ENCODE measurements around the gene STX1B. TPM values are rescaled to one million over a fixed set of nuclear protein-coding genes. Genes with fewer than 3 reads are reported as not detected.

STX1B gene
- total RNA-seq, 3 donors from 2014 or later = 1.6 to 2.6 (median 2.6) TPM

DNA sequence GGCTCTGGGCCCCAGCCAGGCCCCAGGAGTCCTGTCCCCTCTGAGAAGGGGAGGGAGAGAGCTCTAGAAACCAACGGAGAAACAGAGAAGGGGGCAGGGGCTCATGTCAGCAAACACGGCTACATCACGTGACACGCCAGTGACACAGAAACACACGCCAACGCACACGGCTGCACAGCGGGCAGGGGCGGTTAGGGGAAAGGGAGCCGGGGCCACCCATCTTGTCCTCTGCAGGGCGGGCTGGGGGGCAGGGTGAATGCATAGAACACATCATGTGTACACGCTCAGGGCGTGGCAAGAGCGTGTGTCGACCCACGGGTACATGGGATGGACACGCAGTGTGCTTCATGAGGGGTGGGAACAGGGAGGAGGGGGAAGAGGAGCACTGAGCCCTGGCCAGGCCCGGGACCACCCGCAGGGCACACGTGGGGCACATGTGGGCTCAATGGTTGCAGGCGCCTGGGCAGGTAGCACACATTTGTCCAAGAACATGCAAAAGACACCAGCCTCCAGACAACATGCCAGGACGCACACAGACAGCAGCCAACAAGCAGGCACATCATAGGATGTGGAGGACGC is 20.9 kb downstream of the STX1B start:
- intact Hi-C loops (cut with DNase I; ENCODE audit: low total_unique reads) = loop anchor here (10.0 kb wide), 1 partner anchor 455 kb away; the partner anchor contains the start of gene ZNF843
- H3K4me1 ChIP-seq = no peaks in the 10 kb centered on the region
- no peaks in the 10 kb centered on the region for H3K36me3 ChIP-seq
- H3K9me3 ChIP-seq = no peaks in the 10 kb centered on the region
- no peak overlapping the region for H3K4me3 ChIP-seq
- DNase-seq (ENCODE audit: low spot score in 2 of 2) = no peak
- H3K27ac ChIP-seq = no peak overlapping the region
- H3K27me3 ChIP-seq = no peaks in the 10 kb centered on the region
- TF ChIP-seq, protein P1, sequence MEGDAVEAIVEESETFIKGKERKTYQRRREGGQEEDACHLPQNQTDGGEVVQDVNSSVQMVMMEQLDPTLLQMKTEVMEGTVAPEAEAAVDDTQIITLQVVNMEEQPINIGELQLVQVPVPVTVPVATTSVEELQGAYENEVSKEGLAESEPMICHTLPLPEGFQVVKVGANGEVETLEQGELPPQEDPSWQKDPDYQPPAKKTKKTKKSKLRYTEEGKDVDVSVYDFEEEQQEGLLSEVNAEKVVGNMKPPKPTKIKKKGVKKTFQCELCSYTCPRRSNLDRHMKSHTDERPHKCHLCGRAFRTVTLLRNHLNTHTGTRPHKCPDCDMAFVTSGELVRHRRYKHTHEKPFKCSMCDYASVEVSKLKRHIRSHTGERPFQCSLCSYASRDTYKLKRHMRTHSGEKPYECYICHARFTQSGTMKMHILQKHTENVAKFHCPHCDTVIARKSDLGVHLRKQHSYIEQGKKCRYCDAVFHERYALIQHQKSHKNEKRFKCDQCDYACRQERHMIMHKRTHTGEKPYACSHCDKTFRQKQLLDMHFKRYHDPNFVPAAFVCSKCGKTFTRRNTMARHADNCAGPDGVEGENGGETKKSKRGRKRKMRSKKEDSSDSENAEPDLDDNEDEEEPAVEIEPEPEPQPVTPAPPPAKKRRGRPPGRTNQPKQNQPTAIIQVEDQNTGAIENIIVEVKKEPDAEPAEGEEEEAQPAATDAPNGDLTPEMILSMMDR (IDR thresholded peaks at IDR 0.05) = no peak
- TF ChIP-seq POLR2AphosphoS5 (IDR thresholded peaks at IDR 0.05) (no peak), POLR2A (IDR thresholded peaks at IDR 0.05) (no peak)

DNA sequence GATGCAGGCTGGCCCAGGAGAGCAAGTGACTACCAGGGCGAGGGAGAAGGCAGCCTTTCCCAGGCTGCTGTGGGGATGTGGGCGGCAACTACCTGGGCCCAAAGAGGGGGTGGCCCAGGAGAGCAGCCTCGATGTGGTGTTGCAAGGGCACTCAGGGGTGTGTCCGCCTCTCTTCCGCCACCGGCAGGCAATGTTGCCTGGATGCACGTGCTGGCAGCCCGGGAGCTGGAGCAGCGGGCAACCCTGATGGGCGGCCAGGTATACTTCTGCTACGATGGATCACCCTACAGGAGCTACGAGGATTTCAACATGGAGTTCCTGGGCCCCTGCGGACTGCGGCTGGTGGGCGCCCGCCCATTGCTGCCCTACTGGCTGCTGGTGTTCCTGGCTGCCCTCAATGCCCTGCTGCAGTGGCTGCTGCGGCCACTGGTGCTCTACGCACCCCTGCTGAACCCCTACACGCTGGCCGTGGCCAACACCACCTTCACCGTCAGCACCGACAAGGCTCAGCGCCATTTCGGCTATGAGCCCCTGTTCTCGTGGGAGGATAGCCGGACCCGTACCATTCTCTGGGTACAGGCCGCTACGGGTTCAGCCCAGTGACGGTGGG is 22.8 kb downstream of the STX1B start:
- Histone ChIP-seq H3K36me3 (no peaks in the 10 kb centered on the region), H3K9me3 (no peaks in the 10 kb centered on the region), H3K4me3 (no peak overlapping the region), H3K27ac (no peak overlapping the region), H3K27me3 (no peaks in the 10 kb centered on the region), H3K4me1 (no peaks in the 10 kb centered on the region)
- DNase-seq (ENCODE audit: low spot score in 2 of 2) = no peak
- TF ChIP-seq, protein P1 (IDR thresholded peaks at IDR 0.05) = no peak
- TF ChIP-seq POLR2A (IDR thresholded peaks at IDR 0.05) (no peak), POLR2AphosphoS5 (IDR thresholded peaks at IDR 0.05) (no peak)
- intact Hi-C loops (cut with DNase I; ENCODE audit: low total_unique reads) = no loop called here

DNA sequence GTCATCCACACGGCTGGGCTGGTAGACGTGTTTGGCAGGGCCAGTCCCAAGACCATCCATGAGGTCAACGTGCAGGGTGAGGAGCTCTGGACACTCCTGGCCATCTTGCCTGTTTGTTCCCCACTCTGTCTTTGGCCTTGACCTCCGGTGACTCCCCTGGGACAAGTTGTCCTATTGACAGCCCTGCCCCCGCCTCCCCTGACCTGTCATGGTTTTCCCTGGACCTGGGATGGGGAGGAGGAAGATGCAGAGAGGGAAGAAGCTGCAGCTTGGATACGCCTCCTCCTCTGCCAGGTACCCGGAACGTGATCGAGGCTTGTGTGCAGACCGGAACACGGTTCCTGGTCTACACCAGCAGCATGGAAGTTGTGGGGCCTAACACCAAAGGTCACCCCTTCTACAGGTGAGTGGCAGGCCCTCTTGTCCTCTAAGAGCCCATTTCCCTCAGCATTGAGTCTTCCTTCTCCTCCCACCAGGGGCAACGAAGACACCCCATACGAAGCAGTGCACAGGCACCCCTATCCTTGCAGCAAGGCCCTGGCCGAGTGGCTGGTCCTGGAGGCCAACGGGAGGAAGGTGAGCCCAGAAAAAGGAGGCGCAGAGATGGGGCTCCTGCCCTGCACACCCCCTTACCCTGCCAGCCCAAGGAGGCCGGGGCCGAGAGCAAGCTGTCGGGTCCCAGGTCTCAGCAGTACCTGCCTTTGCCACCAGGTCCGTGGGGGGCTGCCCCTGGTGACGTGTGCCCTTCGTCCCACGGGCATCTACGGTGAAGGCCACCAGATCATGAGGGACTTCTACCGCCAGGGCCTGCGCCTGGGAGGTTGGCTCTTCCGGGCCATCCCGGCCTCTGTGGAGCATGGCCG is 24.1 kb downstream of the STX1B start:
- Histone ChIP-seq H3K27me3 (no peaks in the 10 kb centered on the region), H3K9me3 (no peaks in the 10 kb centered on the region), H3K4me1 (no peaks in the 10 kb centered on the region), H3K27ac (peak overlapping the region in 1 of 2 donors; percentile 89), H3K4me3 (peak overlapping the region in 2 of 3 donors; percentile 50 to 66), H3K36me3 (no peaks in the 10 kb centered on the region)
- TF ChIP-seq POLR2AphosphoS5 (IDR thresholded peaks at IDR 0.05) = no peak
- TF ChIP-seq, protein P1 (IDR thresholded peaks at IDR 0.05) = no peak
- no peak for TF ChIP-seq POLR2A (IDR thresholded peaks at IDR 0.05)
- intact Hi-C loops (cut with DNase I; ENCODE audit: low total_unique reads) = no loop called here
- no peak for DNase-seq (ENCODE audit: low spot score in 2 of 2)

DNA sequence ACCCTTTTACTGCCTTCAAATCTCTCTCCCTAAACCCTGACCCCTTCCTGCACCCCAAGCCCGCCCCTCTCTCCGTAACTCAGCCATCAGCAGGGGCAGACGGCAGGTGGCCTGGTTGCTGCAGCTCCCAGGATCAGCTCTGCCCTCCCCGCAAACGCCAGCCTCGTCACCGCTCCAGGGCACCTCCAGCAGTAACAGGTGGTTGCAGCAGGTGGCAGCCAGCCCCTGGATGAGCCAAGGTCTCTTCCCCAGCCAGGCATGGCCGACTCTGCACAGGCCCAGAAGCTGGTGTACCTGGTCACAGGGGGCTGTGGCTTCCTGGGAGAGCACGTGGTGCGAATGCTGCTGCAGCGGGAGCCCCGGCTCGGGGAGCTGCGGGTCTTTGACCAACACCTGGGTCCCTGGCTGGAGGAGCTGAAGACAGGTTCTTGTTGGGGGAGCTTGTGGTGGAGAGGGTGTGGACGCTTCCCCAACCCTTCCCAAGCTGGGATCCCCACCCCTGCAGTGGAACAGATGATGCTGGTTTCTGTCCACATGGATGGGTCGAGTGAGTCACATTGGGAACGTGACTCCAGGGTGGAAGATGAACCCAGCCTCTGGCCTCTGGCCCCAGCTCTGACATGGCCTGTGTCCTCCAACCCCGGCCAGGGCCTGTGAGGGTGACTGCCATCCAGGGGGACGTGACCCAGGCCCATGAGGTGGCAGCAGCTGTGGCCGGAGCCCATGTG is 24.9 kb downstream of the STX1B start:
- intact Hi-C loops (cut with DNase I; ENCODE audit: low total_unique reads) = no loop called here
- peak; percentile 70 to 88 for DNase-seq (ENCODE audit: low spot score in 2 of 2)
- Histone ChIP-seq H3K4me3 (peak overlapping the region; percentile 50 to 66 (median 56)), H3K27ac (peak overlapping the region; percentile 52 to 89), H3K9me3 (no peaks in the 10 kb centered on the region), H3K36me3 (peaks cover 4% of the 10 kb centered on the region), H3K4me1 (no peaks in the 10 kb centered on the region), H3K27me3 (no peaks in the 10 kb centered on the region)
- no peak for TF ChIP-seq POLR2A (IDR thresholded peaks at IDR 0.05)
- TF ChIP-seq, protein P1 (IDR thresholded peaks at IDR 0.05) = peak in 1 of 3 donors; percentile 8
- TF ChIP-seq POLR2AphosphoS5 (IDR thresholded peaks at IDR 0.05) = peak in 1 of 3 donors; percentile 9

Measured in breast epithelium (tissue), 4 donors.